Skin of body (tissue), 2 donors: ENCODE results near the gene ZMYM4. TPM values are rescaled to one million over a fixed set of nuclear protein-coding genes. Genes with fewer than 3 reads are reported as not detected.
"Not testable (repeated sequence)": the region's sequence is repeated elsewhere in the genome, so short reads cannot be mapped to it uniquely, and the experiment has no call there.

Experiments used
- DNase-seq: peaks from one replicate; lab custom pipeline; 2025; lab: John Stamatoyannopoulos, UW
- total RNA-seq: library from RNA; depleted of rRNA; stranded (reverse); fragments of >200 nt; gene quantifications from one replicate; pipeline ENCODE4 v1.2.3, GENCODE V29; 2014

Gene ZMYM4
- total RNA-seq = 39.7 TPM

GRCh38 chr1:35268282-35269200 lies at the start of gene ZMYM4:
Gene ZMYM4, plus strand, starts transcription at chr1:35268709. Its CDS starts 338 bp downstream, at chr1:35269047.
- peak; percentile 94 for DNase-seq

- no peak for DNase-seq
Measured at GRCh38 chr1:35220976-35221375, 47.5 kb upstream of the ZMYM4 start.

GRCh38 chr1:35222322-35223083 lies 46.0 kb upstream of the ZMYM4 start:
- DNase-seq = peak; percentile 89

- peak; percentile 57 for DNase-seq
Measured at GRCh38 chr1:35223084-35223630, 45.4 kb upstream of the ZMYM4 start.

- no peak for DNase-seq
Measured at GRCh38 chr1:35226546-35226945, 42.0 kb upstream of the ZMYM4 start.

- no peak for DNase-seq
Measured at GRCh38 chr1:35229587-35230360, 38.7 kb upstream of the ZMYM4 start.

- DNase-seq = no peak
Measured at GRCh38 chr1:35231287-35231686, 37.2 kb upstream of the ZMYM4 start.

GRCh38 chr1:35236772-35237171 lies 31.7 kb upstream of the ZMYM4 start:
- not testable (repeated sequence) for DNase-seq

- no peak for DNase-seq
Measured at GRCh38 chr1:35243691-35244090, 24.8 kb upstream of the ZMYM4 start.

- DNase-seq = no peak
Measured at GRCh38 chr1:35247256-35247655, 21.3 kb upstream of the ZMYM4 start.

GRCh38 chr1:35253941-35254340 lies 14.6 kb upstream of the ZMYM4 start:
- DNase-seq = no peak

- no peak for DNase-seq
Measured at GRCh38 chr1:35255276-35255675, 13.2 kb upstream of the ZMYM4 start.

- no peak for DNase-seq
Measured at GRCh38 chr1:35259561-35259960, 8.9 kb upstream of the ZMYM4 start.

GRCh38 chr1:35261412-35262120 lies 6.9 kb upstream of the ZMYM4 start:
- DNase-seq = no peak

GRCh38 chr1:35264035-35264434 lies 4.5 kb upstream of the ZMYM4 start:
- no peak for DNase-seq

- no peak for DNase-seq
Measured at GRCh38 chr1:35264871-35265270, 3.6 kb upstream of the ZMYM4 start.

GRCh38 chr1:35266306-35266705 lies 2.2 kb upstream of the ZMYM4 start:
- no peak for DNase-seq

- DNase-seq = no peak
Measured at GRCh38 chr1:35269201-35269988, 886 bp downstream of the ZMYM4 start.

- no peak for DNase-seq
Measured at GRCh38 chr1:35269989-35270289, 1.4 kb downstream of the ZMYM4 start.

- DNase-seq = no peak
Measured at GRCh38 chr1:35270836-35271235, 2.3 kb downstream of the ZMYM4 start.
